H9 (cell line): ENCODE data around the gene CCDC127. TPM values are rescaled to one million over a fixed set of nuclear protein-coding genes. Genes with fewer than 3 reads are reported as not detected.

ENCODE experiments used
- DNase-seq: peaks from one replicate; pipeline ENCODE4 v3.0.0-alpha.2; 2017
- H2AFZ ChIP-seq: one replicate; pipeline ENCODE4 v1.6.1; 2013; ENCODE audit warnings: mild to moderate bottlenecking, low read length, control low read depth, moderate library complexity
- H2AK5ac ChIP-seq: 2 replicates; pipeline ENCODE4 v1.6.1; 2013; ENCODE audit warnings: low read length, control low read depth, mixed read lengths; ENCODE audit not compliant: insufficient read length
- H2BK120ac ChIP-seq: one replicate; pipeline ENCODE4 v1.6.1; 2013; ENCODE audit warnings: low read depth, mild to moderate bottlenecking, low read length, control low read depth, inconsistent platforms; ENCODE audit not compliant: poor library complexity, severe bottlenecking
- H2BK12ac ChIP-seq: 2 replicates; pipeline ENCODE4 v1.6.1; 2013; ENCODE audit warnings: low read length, control low read depth, mixed read lengths, low read depth; ENCODE audit not compliant: insufficient read length
- H2BK15ac ChIP-seq: 2 replicates; pipeline ENCODE4 v1.6.1; 2013; ENCODE audit warnings: low read depth, low read length, control low read depth
- H2BK20ac ChIP-seq: one replicate; pipeline ENCODE4 v1.6.1; 2013; ENCODE audit warnings: low read depth, mild to moderate bottlenecking, low read length, control low read depth, inconsistent platforms; ENCODE audit not compliant: poor library complexity, severe bottlenecking
- H2BK5ac ChIP-seq: 2 replicates; pipeline ENCODE4 v1.6.1; 2013; ENCODE audit warnings: low read length, control low read depth, mixed read lengths; ENCODE audit not compliant: insufficient read length
- H3K14ac ChIP-seq: 2 replicates; pipeline ENCODE4 v1.6.1; 2013; ENCODE audit warnings: low read length, control low read depth; ENCODE audit not compliant: insufficient read depth
- H3K18ac ChIP-seq: 2 replicates; pipeline ENCODE4 v1.6.1; 2013; ENCODE audit warnings: low read depth, mild to moderate bottlenecking, mixed read lengths, low read length, control low read depth; ENCODE audit not compliant: insufficient read length
- H3K23ac ChIP-seq: 2 replicates; pipeline ENCODE4 v1.6.1; 2013; ENCODE audit warnings: low read length, control low read depth, mixed read lengths, low read depth; ENCODE audit not compliant: insufficient read length
- H3K23me2 ChIP-seq: 2 replicates; pipeline ENCODE4 v1.6.1; 2013; ENCODE audit warnings: low read depth, mild to moderate bottlenecking, mixed read lengths, low read length, control low read depth; ENCODE audit not compliant: insufficient read length, poor library complexity, severe bottlenecking
- H3K27ac ChIP-seq: 2 replicates; pipeline ENCODE4 v1.5.1; 2013; ENCODE audit warnings: low read length, control low read depth, mixed read lengths, low read depth; ENCODE audit not compliant: insufficient read length
- H3K27me3 ChIP-seq: 2 replicates; pipeline ENCODE4 v1.6.1; 2013; ENCODE audit warnings: low read length, control low read depth, inconsistent platforms; ENCODE audit not compliant: insufficient read depth
- H3K4ac ChIP-seq: 2 replicates; pipeline ENCODE4 v1.6.1; 2013; ENCODE audit warnings: low read depth, mild to moderate bottlenecking, control low read depth, inconsistent platforms, low read length, moderate library complexity
- H3K4me1 ChIP-seq: 2 replicates; pipeline ENCODE4 v1.6.1; 2013; ENCODE audit warnings: low read length, control low read depth, inconsistent platforms; ENCODE audit not compliant: insufficient read depth
- H3K4me2 ChIP-seq: 2 replicates; pipeline ENCODE4 v1.6.1; 2013; ENCODE audit warnings: low read length, control low read depth, mixed read lengths; ENCODE audit not compliant: insufficient read length, insufficient read depth
- H3K56ac ChIP-seq: 2 replicates; pipeline ENCODE4 v1.6.1; 2013; ENCODE audit warnings: low read depth, mild to moderate bottlenecking, mixed read lengths, low read length, control low read depth; ENCODE audit not compliant: insufficient read length
- H3K79me1 ChIP-seq: 2 replicates; pipeline ENCODE4 v1.6.1; 2013; ENCODE audit warnings: low read depth, mild to moderate bottlenecking, moderate library complexity, low read length, control low read depth, inconsistent platforms; ENCODE audit not compliant: insufficient read depth, poor library complexity, severe bottlenecking
- H3K79me2 ChIP-seq: 2 replicates; pipeline ENCODE4 v1.6.1; 2013; ENCODE audit warnings: low read length, control low read depth, inconsistent platforms; ENCODE audit not compliant: insufficient read depth
- H3K9ac ChIP-seq: 2 replicates; pipeline ENCODE4 v1.6.1; 2013; ENCODE audit warnings: low read length, control low read depth, mixed read lengths; ENCODE audit not compliant: insufficient read length; ENCODE audit errors: extremely low read depth
- H3K9me3 ChIP-seq: one replicate; pipeline ENCODE4 v1.6.1; 2013; ENCODE audit warnings: low read depth, low read length, inconsistent platforms; ENCODE audit not compliant: control insufficient read depth
- H3T11ph ChIP-seq: one replicate; pipeline ENCODE4 v1.6.1; 2013; ENCODE audit warnings: mild to moderate bottlenecking, low read length, control low read depth, inconsistent platforms
- H4K20me1 ChIP-seq: one replicate; pipeline ENCODE4 v1.6.1; 2013; ENCODE audit not compliant: control insufficient read depth, insufficient read length, insufficient read depth
- H4K5ac ChIP-seq: 2 replicates; pipeline ENCODE4 v1.6.1; 2013; ENCODE audit warnings: low read depth, mild to moderate bottlenecking, mixed read lengths, low read length, control low read depth; ENCODE audit not compliant: insufficient read length
- H4K8ac ChIP-seq: replicated peaks from 2 replicates; pipeline ENCODE4 v1.6.1; 2013; ENCODE audit warnings: low read length, control low read depth, mixed read lengths, low read depth; ENCODE audit not compliant: insufficient read length
- H4K91ac ChIP-seq: 2 replicates; pipeline ENCODE4 v1.6.1; 2013; ENCODE audit warnings: low read depth, mild to moderate bottlenecking, moderate library complexity, mixed read lengths, low read length, control low read depth; ENCODE audit not compliant: insufficient read length
- H3K27ac Mint-ChIP-seq, 3 experiments: 2 replicates in 2 of 3; 3 replicates in 1 of 3; pipeline ENCODE4 v1.8.0; 2020 to 2021; ENCODE audit warnings: mixed read lengths in 3 of 3, mild to moderate bottlenecking in 1 of 3, moderate library complexity in 1 of 3
- H3K27me3 Mint-ChIP-seq: 2 replicates; pipeline ENCODE4 v1.8.0; 2021; ENCODE audit warnings: low read depth, mild to moderate bottlenecking, moderate library complexity, mixed read lengths
- H3K36me3 Mint-ChIP-seq, 3 experiments: 2 replicates in 2 of 3; 3 replicates in 1 of 3; pipeline ENCODE4 v1.8.0; 2020 to 2021; ENCODE audit warnings: low read depth in 3 of 3, mixed read lengths in 3 of 3; ENCODE audit not compliant: insufficient read depth in 1 of 3
- H3K4me1 Mint-ChIP-seq, 2 experiments: 2 replicates each; pipeline ENCODE4 v1.8.0; 2020; ENCODE audit warnings: mixed read lengths in 2 of 2
- H3K4me3 Mint-ChIP-seq, 2 experiments: 2 replicates in 1 of 2; 3 replicates in 1 of 2; pipeline ENCODE4 v1.8.0; 2020 to 2021; ENCODE audit warnings: mild to moderate bottlenecking in 2 of 2, mixed read lengths in 2 of 2, moderate library complexity in 1 of 2
- H3K9me3 Mint-ChIP-seq, 2 experiments: 2 replicates in 1 of 2; 3 replicates in 1 of 2; pipeline ENCODE4 v1.8.0; 2020; ENCODE audit warnings: mild to moderate bottlenecking in 2 of 2, mixed read lengths in 2 of 2, moderate library complexity in 1 of 2
- CTCF ChIP-seq: fragments of 200-600 bp; sonication (generic); conservative IDR thresholded peaks from 3 replicates; pipeline ENCODE4 v1.8.0; 2021; ENCODE audit warnings: antibody characterized with exemption, mild to moderate bottlenecking
- WGBS: extraction: QIAGEN DNeasy Blood & Tissue Kit; methylation state at CpG from one replicate; pipeline ENCODE4 v1.1.7; 2013; ENCODE audit warnings: missing lambda C conversion rate, low lambda C conversion rate, mixed read lengths; ENCODE audit not compliant: insufficient read length; ENCODE audit errors: extremely low coverage; 5-methylcytosine and 5-hydroxymethylcytosine counted together
- total RNA-seq: library from RNA; stranded (reverse); gene quantifications from 2 replicates; pipeline ENCODE4 v1.2.1, GENCODE V29; 2021

CCDC127 gene
- total RNA-seq, 1 experiment from 2014 or later, result 9.0 TPM

- Histone ChIP-seq H2BK12ac (no peak overlapping the region), H2AK5ac (no peak overlapping the region), H2BK20ac (no peak overlapping the region), H3K4me2 (no peak overlapping the region), H3T11ph (no peak overlapping the region), H3K9me3 (no peaks in the 10 kb centered on the region), H2AFZ (no peak overlapping the region), H4K91ac (no peak overlapping the region), H4K8ac (no peak overlapping the region), H3K23ac (no peak overlapping the region), H3K4ac (no peak overlapping the region), H2BK5ac (no peak overlapping the region), H3K4me1 (0 out of 2 replicates have a peak, but pooled peaks cover 2% of the 10 kb centered on the region), H3K27ac (no peak overlapping the region), H3K14ac (no peak overlapping the region), H2BK120ac (no peak overlapping the region), H3K18ac (no peak overlapping the region), H2BK15ac (no peak overlapping the region), H3K9ac (no peak overlapping the region), H3K79me1 (no peaks in the 10 kb centered on the region), H4K5ac (no peak overlapping the region), H3K79me2 (no peaks in the 10 kb centered on the region), H3K27me3 (no peaks in the 10 kb centered on the region), H3K23me2 (no peaks in the 10 kb centered on the region), H3K56ac (no peak overlapping the region), H4K20me1 (no peaks in the 10 kb centered on the region)
- H3K27ac Mint-ChIP-seq, result no peak overlapping the region
- H3K27me3 Mint-ChIP-seq, result peaks cover 9% of the 10 kb centered on the region
- peaks cover 7 to 11% of the 10 kb centered on the region in 2 experiments for H3K4me1 Mint-ChIP-seq
- WGBS, result no CpG with 5 or more reads among the region's 17 CpGs
- no peaks in the 10 kb centered on the region for H3K36me3 Mint-ChIP-seq
- DNase-seq, result no peak
- no peak overlapping the region for H3K4me3 Mint-ChIP-seq
- no peaks in the 10 kb centered on the region for H3K9me3 Mint-ChIP-seq
- no peak for TF ChIP-seq CTCF
Observed at GRCh38 chr5:192970-193831, 24.8 kb downstream of the CCDC127 start.
